Stimulated activated CD4-positive, alpha-beta T cell treated with anti-CD3 and anti-CD28 coated beads, Interleukin-1b, Interleukin-23, amount 100 ng/mL, for 4 hours (primary cell): Measurements from ENCODE around the gene PLPPR1.
"Not testable (repeated sequence)": the region's sequence is repeated elsewhere in the genome, so short reads cannot be mapped to it uniquely, and the experiment has no call there.

Experiments
- DNase-seq, 2 donors: peaks; one replicate each; pipeline ENCODE4 v3.0.0-alpha.2; 2020; ENCODE audit warnings: low read depth in 2 of 2

Gene PLPPR1

DNA sequence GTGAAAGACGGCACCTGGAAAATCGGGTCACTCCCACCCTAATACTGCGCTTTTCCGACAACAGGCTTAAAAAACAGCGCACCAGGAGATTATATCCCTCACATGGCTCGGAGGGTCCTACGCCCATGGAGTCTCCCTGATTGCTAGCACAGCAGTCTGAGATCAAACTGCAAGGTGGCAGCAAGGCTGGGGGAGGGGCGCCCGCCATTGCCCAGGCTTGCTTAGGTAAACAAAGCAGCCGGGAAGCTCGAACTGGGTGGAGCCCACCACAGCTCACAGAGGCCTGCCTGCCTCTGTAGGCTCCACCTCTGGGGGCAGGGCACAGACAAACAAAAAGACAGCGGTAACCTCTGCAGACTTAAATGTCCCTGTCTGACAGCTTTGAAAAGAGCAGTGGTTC is 262.5 kb downstream of the PLPPR1 start:
- not testable (repeated sequence) for DNase-seq

- DNase-seq: no peak
These were observed 271.4 kb downstream of the PLPPR1 start for GRCh38 chr9:101299901-101300300.

GRCh38 chr9:101307051-101307450 is 278.5 kb downstream of the PLPPR1 start:
- DNase-seq: no peak

GRCh38 chr9:101307524-101308213 is 279.1 kb downstream of the PLPPR1 start:
- no peak for DNase-seq

DNA sequence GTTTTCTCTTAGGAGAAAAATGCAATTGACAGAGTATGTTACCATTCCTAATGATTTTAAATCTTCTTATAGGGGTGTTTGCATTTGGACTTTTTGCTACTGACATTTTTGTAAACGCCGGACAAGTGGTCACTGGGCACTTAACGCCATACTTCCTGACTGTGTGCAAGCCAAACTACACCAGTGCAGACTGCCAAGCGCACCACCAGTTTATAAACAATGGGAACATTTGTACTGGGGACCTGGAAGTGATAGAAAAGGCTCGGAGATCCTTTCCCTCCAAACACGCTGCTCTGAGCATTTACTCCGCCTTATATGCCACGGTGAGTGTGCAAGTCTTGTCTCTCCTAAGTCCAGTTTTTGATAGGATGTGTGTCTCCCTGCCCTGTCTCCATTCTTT is 280.6 kb downstream of the PLPPR1 start:
- DNase-seq: no peak

DNA sequence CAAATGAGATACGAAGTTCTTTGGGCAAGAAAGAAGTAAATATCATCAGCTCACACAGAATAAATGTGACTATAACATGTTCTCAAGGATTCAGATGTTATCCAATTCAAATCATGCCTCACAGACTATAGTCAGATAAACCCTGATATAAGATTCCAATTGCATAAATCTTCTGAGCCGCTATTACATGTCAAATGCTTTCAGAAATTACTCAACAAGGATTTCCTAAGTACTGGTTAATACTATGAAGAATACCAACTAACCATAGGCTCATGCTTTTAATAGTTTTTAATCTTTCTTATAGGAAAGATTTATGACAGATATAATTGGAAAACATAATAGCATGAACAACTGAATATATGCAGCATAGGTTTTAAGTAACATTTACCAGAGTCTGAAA is 282.7 kb downstream of the PLPPR1 start:
- no peak for DNase-seq

DNA sequence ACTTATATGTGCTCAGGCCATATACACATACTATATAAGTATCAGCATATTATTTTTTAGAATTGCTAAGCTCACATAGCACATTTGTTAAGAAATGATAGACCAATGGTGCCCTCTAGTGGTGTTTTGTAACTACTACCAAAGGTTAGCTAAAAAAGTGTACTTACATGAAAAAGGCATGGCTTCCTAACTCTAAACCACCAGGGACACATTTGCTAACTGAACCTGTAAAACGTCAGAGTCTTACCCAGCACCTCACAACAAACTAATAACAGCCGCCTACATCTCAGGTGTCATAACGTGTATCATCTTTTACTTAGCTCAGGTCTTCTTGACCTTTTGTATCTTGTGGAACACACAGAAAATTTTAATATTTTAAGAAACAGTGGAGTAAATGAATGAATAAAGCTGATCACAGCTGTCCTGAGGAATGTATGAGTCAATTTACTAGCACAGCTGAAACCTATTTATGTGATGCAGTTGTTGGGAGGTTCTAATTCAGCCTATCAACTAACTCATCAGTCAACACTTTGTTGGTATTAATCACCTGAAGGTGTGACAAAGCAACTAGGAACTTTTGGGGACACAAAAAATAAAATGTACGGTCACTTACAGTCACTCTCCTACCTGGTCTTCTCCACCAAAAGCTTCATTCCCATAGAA is 283.4 kb downstream of the PLPPR1 start:
- DNase-seq: no peak

DNA sequence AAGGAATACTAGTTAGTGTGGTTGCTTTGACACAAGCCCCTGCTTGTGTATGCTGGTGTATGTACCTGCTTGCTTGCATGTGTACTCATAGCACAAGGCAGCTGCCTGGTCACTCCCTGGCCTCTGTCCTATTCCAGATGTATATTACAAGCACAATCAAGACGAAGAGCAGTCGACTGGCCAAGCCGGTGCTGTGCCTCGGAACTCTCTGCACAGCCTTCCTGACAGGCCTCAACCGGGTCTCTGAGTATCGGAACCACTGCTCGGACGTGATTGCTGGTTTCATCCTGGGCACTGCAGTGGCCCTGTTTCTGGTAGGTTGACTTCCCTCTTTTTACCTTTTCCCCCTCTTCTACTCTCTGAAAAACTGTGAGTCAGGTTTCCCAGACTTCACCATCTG is 284.1 kb downstream of the PLPPR1 start:
- DNase-seq: no peak

- DNase-seq: no peak
These were observed 286.6 kb downstream of the PLPPR1 start for GRCh38 chr9:101315112-101315450.

- no peak for DNase-seq
These were observed 289.2 kb downstream of the PLPPR1 start for GRCh38 chr9:101317735-101318134.

DNA sequence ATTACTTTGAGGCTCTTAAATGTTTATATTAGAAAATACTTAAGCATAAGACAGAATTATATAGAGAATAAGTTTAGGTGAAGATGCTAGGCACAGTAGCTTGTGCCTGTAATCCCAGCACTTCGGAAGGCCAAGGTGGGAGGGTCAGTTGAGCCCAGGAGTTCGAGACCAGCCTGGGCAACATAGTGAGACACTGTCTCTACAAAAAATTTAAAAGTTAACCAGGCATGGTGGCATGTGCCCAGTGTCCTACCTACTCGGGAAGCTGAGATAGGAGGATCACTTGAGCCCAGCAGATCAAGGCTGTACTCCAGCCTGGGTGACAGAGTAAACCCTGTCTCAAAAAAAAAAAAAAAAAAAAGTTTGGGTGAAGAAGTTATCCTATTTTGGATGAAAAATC is 294.6 kb downstream of the PLPPR1 start:
- no peak for DNase-seq

GRCh38 chr9:101324245-101324804 is 295.8 kb downstream of the PLPPR1 start:
- no peak for DNase-seq

DNA sequence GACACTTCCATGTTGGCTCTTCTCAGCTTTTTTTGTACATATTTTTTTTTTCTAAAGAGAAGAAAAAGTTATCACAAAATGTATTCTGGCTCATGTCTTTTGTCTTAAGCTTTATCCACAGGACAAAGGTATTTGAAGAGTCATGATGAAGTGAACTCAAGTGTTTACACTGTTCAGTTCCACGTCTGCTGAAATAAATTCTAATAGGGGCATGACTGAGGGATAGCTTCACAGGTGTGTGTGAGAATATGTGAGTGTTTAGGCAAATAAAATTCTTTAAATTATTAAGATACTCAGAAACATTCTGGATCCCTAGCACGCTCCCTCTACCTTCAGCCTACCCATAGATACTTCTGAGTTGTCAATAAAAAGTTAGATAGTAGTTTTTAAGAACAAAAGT is 296.5 kb downstream of the PLPPR1 start:
- DNase-seq: no peak

DNA sequence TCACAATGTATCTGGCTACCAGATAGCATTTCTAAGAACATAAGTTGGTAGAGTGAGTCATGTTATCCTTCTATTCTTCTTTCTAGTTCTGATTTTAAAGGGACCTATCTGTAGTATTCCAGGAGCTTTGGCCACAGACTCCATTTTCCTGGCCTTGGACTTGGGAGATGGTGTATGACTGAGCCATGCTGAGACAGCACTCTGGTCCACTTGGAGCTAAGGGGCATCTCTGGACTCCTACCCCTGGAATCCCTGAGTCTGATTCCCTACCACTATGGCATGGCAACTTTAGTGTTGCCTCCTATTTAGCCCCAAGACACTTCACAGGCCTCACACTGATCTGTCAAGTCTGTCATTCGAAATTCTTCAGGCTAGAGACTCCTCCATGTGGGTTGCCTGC is 297.5 kb downstream of the PLPPR1 start:
- DNase-seq: no peak

DNA sequence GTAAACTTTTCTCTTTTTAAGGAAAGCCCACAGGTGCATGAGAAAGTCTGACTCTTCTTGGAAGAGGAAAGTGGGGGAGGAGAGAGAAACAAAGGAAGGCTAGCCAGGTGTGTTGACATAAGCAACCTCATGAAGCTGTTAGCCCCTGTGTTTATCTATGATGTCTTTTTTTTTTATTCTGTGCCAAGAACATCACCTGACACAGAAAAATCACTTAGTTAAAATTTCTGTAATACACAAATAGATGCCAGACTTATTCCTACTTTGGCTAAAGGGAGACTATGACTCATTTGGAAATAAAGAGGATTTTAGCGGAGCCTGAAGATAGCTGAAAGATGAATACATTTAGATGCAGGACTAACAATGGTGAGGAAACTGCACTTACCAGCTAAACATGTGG is 298.0 kb downstream of the PLPPR1 start:
- no peak for DNase-seq

- not testable (repeated sequence) for DNase-seq
These were observed 298.9 kb downstream of the PLPPR1 start for GRCh38 chr9:101327422-101327909.

GRCh38 chr9:101332362-101332761 is 303.8 kb downstream of the PLPPR1 start:
- no peak for DNase-seq

GRCh38 chr9:101333490-101333889 is 305.0 kb downstream of the PLPPR1 start:
- no peak for DNase-seq

- no peak for DNase-seq
These were observed 305.6 kb downstream of the PLPPR1 start for GRCh38 chr9:101333926-101334702.

DNA sequence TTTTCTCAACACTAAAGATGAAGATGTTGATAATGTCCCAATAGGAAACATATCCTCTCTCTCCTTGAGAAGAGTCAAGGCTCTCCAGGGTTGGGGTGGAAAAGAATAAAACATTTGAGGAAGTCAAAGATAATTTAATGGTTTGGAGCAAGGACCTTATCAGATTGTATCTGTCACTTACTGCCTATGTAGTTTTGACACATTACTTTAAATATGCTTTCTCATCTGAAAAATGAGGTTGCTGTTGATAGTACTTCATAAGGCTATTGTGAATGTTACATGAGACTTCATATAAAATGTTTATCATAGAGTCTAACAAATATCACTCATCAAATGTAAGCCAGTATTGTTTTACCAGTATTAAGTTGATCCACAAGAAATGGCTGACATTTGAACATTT is 307.6 kb downstream of the PLPPR1 start:
- DNase-seq: no peak

DNA sequence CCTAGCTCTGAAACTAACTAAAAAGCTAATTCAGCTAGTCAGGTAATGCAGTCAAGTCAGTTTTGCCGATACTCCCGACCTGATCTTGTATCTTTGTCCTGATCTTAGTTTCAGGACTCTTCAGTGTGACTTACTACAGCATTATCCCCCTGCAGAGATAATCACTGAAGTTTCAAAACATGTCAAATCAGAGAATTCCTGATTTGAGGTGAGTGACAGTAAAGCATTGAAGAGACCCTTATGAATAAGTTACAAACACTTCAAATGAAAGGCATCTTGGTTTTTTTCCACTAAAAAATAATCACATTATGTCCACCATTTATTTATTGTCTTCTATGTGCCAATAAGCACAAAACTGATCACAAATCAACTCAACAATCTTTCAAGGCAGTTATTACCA is 308.7 kb downstream of the PLPPR1 start:
- DNase-seq: no peak

DNA sequence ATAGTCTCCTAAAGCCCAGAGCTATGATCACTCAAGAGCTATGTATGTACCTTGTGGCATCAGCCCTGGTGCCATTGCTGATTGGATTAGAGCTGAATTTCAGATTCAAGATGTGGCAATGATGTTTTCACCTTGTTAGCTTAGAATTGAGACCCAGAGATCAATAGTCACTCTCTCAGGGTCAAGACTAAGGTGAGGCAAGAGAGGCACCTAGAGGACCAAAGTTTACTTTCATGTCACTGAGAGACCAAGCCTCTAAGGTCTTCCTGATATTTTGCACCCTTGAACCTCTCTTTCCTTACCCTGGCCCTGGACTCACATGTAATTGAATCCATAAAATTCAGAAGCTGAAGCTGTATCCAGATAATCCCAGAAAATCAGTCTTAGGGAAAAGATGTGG is 313.4 kb downstream of the PLPPR1 start:
- no peak for DNase-seq

DNA sequence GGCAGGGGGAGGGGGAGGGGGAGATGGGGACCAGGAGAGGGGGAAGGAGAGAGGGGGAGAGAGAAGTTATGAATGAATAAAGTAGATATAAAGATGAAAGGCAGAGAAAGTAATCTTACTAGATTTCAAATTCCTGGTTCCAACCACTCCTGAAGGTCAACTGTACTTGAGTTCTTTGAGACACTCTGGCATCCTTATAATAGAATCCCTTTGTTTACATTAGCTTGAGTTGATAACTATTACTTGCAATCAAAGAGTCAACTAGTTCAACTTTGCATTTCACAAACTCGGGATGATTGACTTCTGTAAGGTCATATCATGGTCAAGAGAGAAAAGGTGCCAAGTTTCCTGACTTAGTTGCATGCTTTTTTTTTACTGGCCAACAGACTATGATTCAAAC is 314.1 kb downstream of the PLPPR1 start:
- DNase-seq: no peak
